Occipital lobe (tissue), 2 donors: ENCODE measurements around the gene CMA1. TPM values are rescaled to one million over a fixed set of nuclear protein-coding genes. Genes with fewer than 3 reads are reported as not detected.

ENCODE experiments used
- DNase-seq: peaks from one replicate; lab custom pipeline; 2025; lab: John Stamatoyannopoulos, UW
- total RNA-seq: library from RNA; depleted of rRNA; stranded (reverse); fragments of >200 nt; gene quantifications from one replicate; pipeline ENCODE4 v1.2.3, GENCODE V29; 2014

The CMA1 gene
- total RNA-seq, 1 donor from 2014 or later = not detected

- DNase-seq = no peak
These were observed 42.3 kb downstream of the CMA1 start for GRCh38 chr14:24465805-24466204.

DNA sequence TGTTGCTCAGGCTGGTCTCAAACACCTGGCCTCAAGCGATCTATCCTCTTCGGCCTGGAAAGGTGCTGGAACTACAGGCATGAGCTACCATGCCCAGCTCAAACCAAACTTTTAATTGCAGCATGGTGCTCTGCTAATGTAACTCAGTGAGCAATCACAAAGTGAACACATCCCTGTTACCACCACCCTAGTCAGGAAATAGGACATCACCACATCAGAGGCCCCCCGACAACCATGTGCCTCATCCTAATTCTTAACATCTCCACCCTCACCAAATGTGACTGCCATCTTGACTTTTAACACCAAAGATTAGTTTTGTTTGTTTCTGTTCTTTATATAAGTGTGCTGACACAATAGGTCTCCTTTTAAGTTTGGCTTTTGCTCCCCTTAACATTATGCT is 42.7 kb downstream of the CMA1 start:
- DNase-seq = no peak

- DNase-seq = no peak
These were observed 43.9 kb downstream of the CMA1 start for GRCh38 chr14:24463884-24464785.

DNA sequence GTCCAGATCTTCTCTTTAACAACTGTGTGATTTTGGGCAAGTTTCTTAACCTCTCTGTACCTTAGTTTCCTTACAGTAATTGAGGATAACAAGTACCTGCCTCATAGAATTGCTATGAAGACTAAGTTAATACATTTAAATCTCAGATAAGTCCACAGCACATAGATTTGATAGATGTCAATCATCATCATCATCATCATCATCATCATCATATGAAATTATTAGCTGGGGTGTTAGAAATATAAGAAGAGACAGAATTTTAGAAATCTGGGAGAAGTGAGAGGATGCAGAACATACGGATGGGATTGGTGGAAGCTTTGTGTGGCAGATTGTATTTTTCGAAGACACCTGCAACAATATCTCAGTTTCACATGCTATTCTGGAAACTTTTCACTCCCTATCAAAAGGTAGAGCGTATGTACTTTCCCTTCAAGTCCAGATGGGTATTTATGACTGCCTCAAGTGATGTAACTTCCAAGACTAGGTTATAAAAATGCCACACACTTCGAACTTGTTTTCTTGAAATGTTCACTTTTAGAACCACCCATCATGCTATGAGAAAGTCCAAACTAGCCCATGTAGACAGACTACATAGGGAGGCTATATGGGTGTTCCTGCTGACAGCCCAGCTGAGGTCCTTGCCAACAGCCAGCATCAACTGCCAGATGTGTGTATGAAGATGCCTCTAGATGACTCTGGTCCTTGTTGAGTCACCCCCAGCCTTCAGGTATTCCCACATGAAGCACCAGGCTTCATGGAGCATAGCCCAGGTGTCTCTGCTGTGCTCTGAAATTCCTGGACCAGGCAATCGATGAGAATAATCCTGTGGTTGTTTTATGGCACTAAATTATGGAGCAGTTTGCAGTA is 44.8 kb downstream of the CMA1 start:
- no peak for DNase-seq

- no peak for DNase-seq
These were observed 46.7 kb downstream of the CMA1 start for GRCh38 chr14:24461336-24461735.

GRCh38 chr14:24459331-24459730 is 48.7 kb downstream of the CMA1 start:
- no peak for DNase-seq

DNA sequence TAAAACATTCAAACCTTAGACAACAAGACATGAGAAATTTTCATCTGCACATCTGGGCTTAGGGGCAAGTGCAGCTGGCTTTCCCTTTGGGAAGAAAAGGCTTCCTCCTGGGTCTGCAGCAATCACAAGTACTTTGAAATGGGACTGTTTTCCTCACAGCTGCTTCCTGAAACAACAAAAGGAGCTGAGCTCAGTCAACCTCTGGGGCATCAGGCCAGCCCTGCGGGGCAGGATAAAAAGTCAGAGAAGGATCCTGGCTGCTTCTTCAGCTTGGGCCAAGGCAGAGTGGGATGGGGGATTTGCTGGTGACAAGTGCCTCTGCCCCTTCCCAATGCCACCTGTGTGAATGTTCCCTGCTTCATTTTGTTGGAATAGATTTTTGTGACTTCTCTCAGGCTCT is 49.3 kb downstream of the CMA1 start:
- DNase-seq = no peak

DNA sequence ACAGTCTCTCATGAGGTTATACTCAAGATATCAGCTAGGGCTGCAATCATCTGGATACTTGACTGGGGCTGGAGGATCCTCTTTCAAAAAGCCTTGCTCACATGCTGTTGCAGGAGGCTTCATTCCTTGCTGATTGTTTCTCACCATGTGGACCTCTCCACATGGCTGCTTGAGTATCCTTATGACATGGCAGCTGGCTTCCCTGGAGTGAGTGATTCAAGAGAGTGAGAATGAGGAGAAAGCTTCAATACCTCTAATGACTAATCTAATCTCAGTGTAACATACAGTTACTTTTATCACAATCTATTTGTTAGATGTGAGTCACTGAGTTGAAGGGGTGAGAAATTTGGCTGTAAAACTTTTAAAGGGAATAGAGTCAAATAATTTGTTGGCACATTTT is 51.1 kb downstream of the CMA1 start:
- DNase-seq = no peak

Other genes with a start within 250 kb of the CMA1 start
- 0.94 TPM for gene TGM1, start 245.1 kb downstream of the CMA1 start, total RNA-seq
- 19.5 TPM for gene RABGGTA, start 236.7 kb downstream of the CMA1 start, total RNA-seq
- gene DHRS1, start 208.5 kb downstream of the CMA1 start, total RNA-seq = 4.1 TPM
- 23.7 TPM for gene NOP9, start 208.4 kb downstream of the CMA1 start, total RNA-seq
- 3.4 TPM for gene CIDEB, start 200.3 kb downstream of the CMA1 start, total RNA-seq
- 1.4 TPM for gene LTB4R2, start 198.1 kb downstream of the CMA1 start, total RNA-seq
- gene LTB4R, start 196.8 kb downstream of the CMA1 start, total RNA-seq = 1.6 TPM
- 1.4 TPM for gene ADCY4, start 173.2 kb downstream of the CMA1 start, total RNA-seq
- 0.47 TPM for gene RIPK3, start 168.3 kb downstream of the CMA1 start, total RNA-seq
- gene NFATC4, start 140.1 kb downstream of the CMA1 start, total RNA-seq = 5.1 TPM
- 15.0 TPM for gene NYNRIN, start 109.3 kb downstream of the CMA1 start, total RNA-seq
- 0.47 TPM for gene CBLN3, start 78.6 kb downstream of the CMA1 start, total RNA-seq
- 16.7 TPM for gene KHNYN, start 78.3 kb downstream of the CMA1 start, total RNA-seq
- 17.0 TPM for gene SDR39U1, start 65.5 kb downstream of the CMA1 start, total RNA-seq
- not detected for gene CTSG, start 68.0 kb upstream of the CMA1 start, total RNA-seq
- not detected for gene GZMH, start 101.4 kb upstream of the CMA1 start, total RNA-seq
- gene GZMB, start 125.9 kb upstream of the CMA1 start, total RNA-seq = not detected